Adrenal gland (tissue), 5 donors: ENCODE results near the gene ROBO2.

Source experiments
- CTCF ChIP-seq, 6 experiments: fragments of 450-650 bp in 4 of 6; fragments of 200-600 bp in 2 of 6; sonication (generic) in 1 of 6; IDR thresholded peaks; 1 replicate in 5 of 6; 2 replicates in 1 of 6; pipeline versions ENCODE4 v1.5.1 to v1.8.0; 2016 to 2021; ENCODE audit warnings: antibody characterized with exemption in 6 of 6, mild to moderate bottlenecking in 2 of 6, moderate library complexity in 1 of 6
- POLR2A ChIP-seq, 2 donors: fragments of 450-650 bp; IDR thresholded peaks; one replicate each; pipeline ENCODE4 v1.6.1; 2017; ENCODE audit warnings: antibody characterized with exemption in 2 of 2, mild to moderate bottlenecking in 2 of 2, moderate library complexity in 1 of 2
- donor health status: DM: no; HTN: no; CAD: no.

GRCh38 chr3:77324105-77324504, 284.2 kb downstream of the ROBO2 start:
- TF ChIP-seq CTCF (IDR thresholded peaks at IDR 0.05) (no peak), POLR2A (IDR thresholded peaks at IDR 0.05) (no peak)
